Left colon (tissue), 2 donors: ENCODE data around the gene SOWAHA. TPM values are rescaled to one million over a fixed set of nuclear protein-coding genes. Genes with fewer than 3 reads are reported as not detected.

ENCODE experiments used
- ATAC-seq: fragments of 200-7000 bp; cut with Tn5 transposase; one replicate; pipeline ENCODE4 v1.9.1; 2020; ENCODE audit warnings: mild to moderate bottlenecking, moderate library complexity
- DNase-seq, 2 donors: peaks; one replicate each; pipeline ENCODE4 v3.0.0-alpha.2; 2020
- intact Hi-C, 2 donors: fragments of 100-400 bp; cut with DNase I in 1 of 2; cut with micrococcal nuclease in 1 of 2; formaldehyde crosslinking; loops; one replicate each; pipeline versions ENCODE4 v1.11.2 to v1.14.0; 2022; cut with DNase I, micrococcal nuclease
- total RNA-seq, 2 donors: library from RNA; stranded (reverse); fragmentation: NEBNext Ultra II Directional; extraction: Animal tissue kit (Norgen Biotek cat#: 25700); gene quantifications; one replicate each; pipeline ENCODE4 v1.2.1, GENCODE V29; 2021
- donor health status: DM: no; HTN: no; CAD: no.
- donor health status: DM: yes; HTN: yes; CAD: no.

SOWAHA gene
- total RNA-seq, 2 donors from 2014 or later: 36.0 to 38.8 TPM

GRCh38 chr5:132820162-132820754, 7.2 kb downstream of the SOWAHA start:
- intact Hi-C loops: loop anchor here (10.0 kb wide), 2 partner anchors 65 to 435 kb away; no protein-coding TSS in a partner anchor
- ATAC-seq: peak; percentile 84

GRCh38 chr5:132821350-132821749, 8.2 kb downstream of the SOWAHA start:
- intact Hi-C loops: loop anchor here (10.0 kb wide), 2 partner anchors 63 to 437 kb away; no protein-coding TSS in a partner anchor
- no peak for DNase-seq
- no peak for ATAC-seq

More at GRCh38 chr5:132820162-132820754, 7.2 kb downstream of the SOWAHA start:
- DNase-seq: peak; percentile 89 to 97

GRCh38 chr5:132821791-132822190, 8.7 kb downstream of the SOWAHA start:
- intact Hi-C loops: loop anchor here (10.0 kb wide), 2 partner anchors 63 to 437 kb away; no protein-coding TSS in a partner anchor
- DNase-seq (no peak), ATAC-seq (no peak)

GRCh38 chr5:132822650-132823480, 9.8 kb downstream of the SOWAHA start:
- intact Hi-C loops: loop anchor here (10.0 kb wide), 2 partner anchors 62 to 438 kb away; no protein-coding TSS in a partner anchor
- no peak for DNase-seq
- ATAC-seq: peak; percentile 21

- peak; percentile 9 for ATAC-seq
- DNase-seq: no peak
- intact Hi-C loops: loop anchor here (10.0 kb wide), 2 partner anchors 61 to 439 kb away; no protein-coding TSS in a partner anchor
Observed at GRCh38 chr5:132823481-132824050, 10.5 kb downstream of the SOWAHA start.

- no peak for ATAC-seq
- DNase-seq: no peak
- intact Hi-C loops: loop anchor here (10.0 kb wide), 2 partner anchors 60 to 440 kb away; no protein-coding TSS in a partner anchor
Observed at GRCh38 chr5:132824426-132824825, 11.3 kb downstream of the SOWAHA start.

GRCh38 chr5:132825033-132825833, 12.1 kb downstream of the SOWAHA start:
- DNase-seq: no peak
- ATAC-seq: no peak
- intact Hi-C loops: loop anchor here (10.0 kb wide), 2 partner anchors 60 to 440 kb away; no protein-coding TSS in a partner anchor

- intact Hi-C loops: loop anchor here (10.0 kb wide), 2 partner anchors 59 to 441 kb away; no protein-coding TSS in a partner anchor
Observed at GRCh38 chr5:132825834-132826391, 12.8 kb downstream of the SOWAHA start.

GRCh38 chr5:132826424-132827082, 13.5 kb downstream of the SOWAHA start:
- DNase-seq: no peak
- ATAC-seq: no peak
- intact Hi-C loops: loop anchor here (10.0 kb wide), 2 partner anchors 58 to 442 kb away; no protein-coding TSS in a partner anchor

More at GRCh38 chr5:132825834-132826391, 12.8 kb downstream of the SOWAHA start:
- ATAC-seq (no peak), DNase-seq (no peak)

- intact Hi-C loops: loop anchor here (10.0 kb wide), 2 partner anchors 57 to 443 kb away; no protein-coding TSS in a partner anchor
- ATAC-seq (no peak), DNase-seq (no peak)
Observed at GRCh38 chr5:132827943-132828673, 15.0 kb downstream of the SOWAHA start.

- DNase-seq (peak in 1 of 2 donors; percentile 50), ATAC-seq (no peak)
- intact Hi-C loops: loop anchor here (10.0 kb wide), 2 partner anchors 56 to 444 kb away; no protein-coding TSS in a partner anchor
Observed at GRCh38 chr5:132828846-132829494, 15.9 kb downstream of the SOWAHA start.

GRCh38 chr5:132829742-132830435, 16.8 kb downstream of the SOWAHA start:
- DNase-seq: peak; percentile 79 to 89
- intact Hi-C loops: loop anchor here (10.0 kb wide), 2 partner anchors 55 to 445 kb away; no protein-coding TSS in a partner anchor
- peak; percentile 76 for ATAC-seq

GRCh38 chr5:132830436-132831094, 17.5 kb downstream of the SOWAHA start, which contains the start of gene SHROOM1:
TSS of gene SHROOM1 (minus strand) at chr5:132830647. CDS start at chr5:132826140, 4,507 bp downstream.
- peak; percentile 74 for ATAC-seq
- DNase-seq: peak; percentile 82 to 84
- intact Hi-C loops: no loop called here

GRCh38 chr5:132831095-132831860, 18.2 kb downstream of the SOWAHA start:
- ATAC-seq (peak; percentile 52), DNase-seq (peak; percentile 52 to 60)
- intact Hi-C loops: no loop called here
